SK-N-DZ (cell line): Measurements from ENCODE around the gene AUTS2.

Experiments
- DNase-seq: peaks from one replicate; pipeline ENCODE4 v3.0.0-alpha.2; 2015; ENCODE audit warnings: low spot score

AUTS2 gene

DNA sequence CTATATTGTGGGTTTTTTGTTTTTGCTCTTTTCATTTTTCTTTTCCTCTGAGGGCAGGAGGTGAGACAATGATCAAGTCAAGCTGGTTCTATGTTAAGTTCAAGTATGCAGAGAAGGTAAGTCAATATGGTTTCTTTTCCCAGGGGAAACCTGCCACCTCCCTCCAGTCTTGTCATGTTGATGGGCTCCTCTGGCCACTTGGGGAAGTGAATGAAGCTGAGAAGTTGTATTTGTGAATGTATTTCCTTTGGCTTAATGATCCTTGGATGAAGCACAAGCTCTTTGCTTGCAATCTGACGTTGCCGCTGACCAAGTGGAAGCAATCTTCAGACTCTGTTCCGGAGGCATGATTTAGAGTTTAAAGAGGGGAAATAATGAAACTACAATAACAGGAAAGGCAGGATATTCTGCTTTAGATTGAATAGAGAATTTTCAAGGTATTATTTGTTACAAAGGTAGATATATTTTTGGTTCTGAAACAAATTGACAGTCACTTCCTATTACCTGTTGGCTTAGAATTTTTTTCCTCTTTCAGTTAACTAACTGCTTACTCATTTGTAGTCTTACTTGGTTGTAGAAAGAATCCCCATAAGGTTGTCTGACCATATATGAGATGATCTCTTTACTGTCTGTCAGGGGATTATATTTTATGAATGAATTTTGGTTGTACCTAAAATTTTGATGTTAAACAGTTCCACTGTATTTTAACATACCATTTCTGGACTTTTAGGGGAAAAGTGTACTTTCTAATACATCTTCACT is 369.6 kb downstream of the AUTS2 start:
- no peak for DNase-seq

DNA sequence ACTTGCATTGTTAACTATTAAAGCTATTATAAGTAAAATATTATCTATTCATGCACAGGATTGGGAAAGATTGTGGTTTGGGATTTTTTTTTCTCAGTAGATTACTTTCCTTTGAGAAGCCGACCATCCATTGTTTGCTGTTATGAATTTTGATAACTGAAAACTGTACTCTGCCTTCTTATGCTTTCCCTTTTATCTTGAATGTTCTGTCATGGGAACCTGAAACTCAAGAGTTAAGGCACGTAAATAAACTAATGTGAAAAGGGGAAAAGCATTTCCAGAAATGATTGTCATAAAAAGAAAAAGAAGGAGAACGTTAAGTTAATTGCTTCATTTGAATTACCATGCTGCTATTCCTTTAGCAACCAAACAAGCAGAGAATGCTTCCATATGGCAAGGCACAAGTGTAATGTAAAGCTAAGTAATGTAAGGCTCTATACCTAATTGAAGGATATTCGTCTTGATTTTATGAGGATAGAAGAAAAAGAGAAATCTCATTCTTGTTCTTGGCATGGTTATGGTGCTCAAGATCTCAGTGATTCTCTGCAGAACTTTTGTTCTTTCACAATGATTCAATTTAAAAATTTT is 370.8 kb downstream of the AUTS2 start:
- no peak for DNase-seq

DNA sequence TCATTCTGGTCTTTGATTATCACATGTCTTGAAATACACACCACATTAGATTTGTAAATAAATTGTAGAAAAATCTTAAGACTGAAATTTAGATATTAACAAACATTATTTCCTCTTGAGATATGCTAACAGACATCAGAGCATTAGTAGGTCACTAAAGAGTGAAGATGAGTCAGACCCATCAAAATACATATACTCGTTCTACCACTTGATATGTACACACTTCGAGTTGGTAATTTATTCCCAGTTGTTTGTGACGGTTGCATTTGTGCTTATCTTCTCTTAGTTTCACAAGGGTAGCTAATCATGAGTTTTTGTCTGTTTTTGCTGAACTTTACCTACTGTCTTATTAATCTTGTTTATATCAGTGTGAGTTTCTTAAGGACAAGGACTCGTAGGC is 383.4 kb downstream of the AUTS2 start:
- no peak for DNase-seq

DNA sequence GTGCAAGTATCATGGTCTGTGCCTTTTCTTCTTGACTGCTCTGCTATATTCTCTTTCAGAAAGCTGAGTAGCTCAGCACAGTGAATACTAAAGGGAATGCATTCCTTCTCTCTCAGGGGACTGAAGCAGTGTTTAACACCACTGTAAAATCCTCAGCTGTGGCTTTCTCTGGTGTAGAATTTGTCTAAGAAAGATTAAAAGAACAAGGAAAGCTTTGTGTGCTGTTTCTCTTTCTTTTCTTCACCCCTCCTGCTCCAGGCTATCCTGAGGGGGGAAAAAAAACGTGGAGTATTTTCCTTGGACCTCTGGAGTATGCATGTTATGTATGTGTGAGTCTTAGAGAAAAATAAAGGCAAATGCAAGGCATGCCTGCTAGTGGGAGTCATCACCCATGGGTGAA is 383.9 kb downstream of the AUTS2 start:
- DNase-seq, result no peak

DNA sequence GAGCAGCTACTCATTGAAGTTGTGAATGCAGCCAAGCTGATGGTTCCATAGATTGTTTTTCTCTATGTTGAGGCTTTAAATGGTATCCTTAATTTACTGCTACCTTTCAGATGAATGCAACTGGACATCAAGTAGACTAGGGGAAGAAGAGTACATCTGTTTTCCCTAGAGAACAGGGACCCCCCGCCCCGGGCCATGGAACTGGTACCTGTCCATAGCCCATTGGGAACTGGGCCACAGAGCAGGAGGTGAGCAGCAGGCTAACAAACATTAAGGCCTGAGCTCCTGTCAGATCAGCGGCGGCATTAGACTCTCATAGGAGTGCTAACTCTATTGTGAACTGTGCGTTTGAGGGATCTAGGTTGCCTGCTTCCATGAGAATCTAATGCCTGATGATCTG is 391.3 kb downstream of the AUTS2 start:
- no peak for DNase-seq

DNA sequence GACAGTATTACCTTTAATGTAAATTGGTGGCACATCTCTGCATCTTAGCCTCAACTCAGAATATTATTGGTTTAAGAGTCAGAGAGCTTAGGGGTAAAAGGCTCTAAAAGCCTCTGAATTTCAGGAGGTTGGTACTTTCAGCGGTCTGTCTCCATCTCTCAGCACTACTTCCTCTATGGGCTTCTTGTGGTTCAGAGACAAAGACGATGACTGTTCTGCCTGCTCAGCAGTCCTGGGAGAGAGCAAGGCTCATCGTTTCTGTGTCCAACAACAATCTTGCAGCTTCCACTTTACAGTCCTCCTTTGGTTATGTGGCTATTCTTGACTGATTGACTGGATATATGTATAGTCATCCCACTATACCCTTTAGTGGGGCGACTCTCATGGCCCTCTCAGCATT is 394.7 kb downstream of the AUTS2 start:
- DNase-seq, result no peak

DNA sequence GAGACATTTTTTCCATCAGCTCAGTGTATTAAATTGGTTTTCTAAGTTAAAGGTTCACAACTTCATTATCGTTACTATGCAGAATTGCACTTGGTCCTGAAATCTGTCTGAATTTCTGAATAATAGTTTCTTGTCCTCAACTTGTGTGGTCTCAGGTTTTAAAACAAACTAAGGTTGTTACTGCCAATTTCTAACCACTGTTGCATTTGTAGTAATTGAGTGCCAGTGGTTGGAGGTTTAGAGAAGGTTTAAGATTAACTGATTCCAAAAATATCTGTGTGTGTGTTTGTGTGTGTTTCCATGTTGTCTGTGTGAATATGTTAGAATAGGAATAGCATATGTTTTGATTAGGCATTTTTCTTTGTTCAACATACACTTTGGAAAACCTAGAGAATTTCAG is 395.9 kb downstream of the AUTS2 start:
- no peak for DNase-seq

DNA sequence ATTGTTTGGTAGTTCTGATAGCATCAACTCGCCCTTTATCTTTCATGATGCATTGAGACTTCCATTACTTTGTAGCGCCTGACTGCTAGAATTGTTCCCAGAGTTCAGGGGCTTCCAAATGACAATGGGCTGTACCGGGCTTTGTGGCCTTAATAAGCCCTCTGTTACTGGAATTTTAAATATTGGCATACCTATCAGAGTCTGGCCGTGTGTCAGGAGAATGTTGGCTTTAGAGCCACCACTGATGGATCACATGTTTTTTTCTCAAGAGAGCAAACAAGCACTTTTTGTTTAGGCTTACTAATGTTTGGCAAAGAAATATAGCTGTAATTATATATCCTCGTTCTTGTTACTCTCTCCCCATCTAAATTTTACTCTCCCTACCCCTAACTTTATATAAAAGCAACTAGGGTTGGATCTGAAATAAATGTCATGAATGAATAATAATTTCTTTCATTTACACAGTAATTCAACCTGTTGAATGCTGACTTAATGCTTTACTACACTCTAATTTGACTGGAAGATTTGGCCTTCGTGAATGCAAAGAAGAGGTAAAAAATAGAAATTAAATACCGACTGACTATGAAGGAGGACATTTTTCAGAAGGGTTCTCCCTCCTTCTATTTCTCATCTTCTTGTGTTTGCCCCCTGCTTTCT is 396.7 kb downstream of the AUTS2 start:
- DNase-seq, result no peak

DNA sequence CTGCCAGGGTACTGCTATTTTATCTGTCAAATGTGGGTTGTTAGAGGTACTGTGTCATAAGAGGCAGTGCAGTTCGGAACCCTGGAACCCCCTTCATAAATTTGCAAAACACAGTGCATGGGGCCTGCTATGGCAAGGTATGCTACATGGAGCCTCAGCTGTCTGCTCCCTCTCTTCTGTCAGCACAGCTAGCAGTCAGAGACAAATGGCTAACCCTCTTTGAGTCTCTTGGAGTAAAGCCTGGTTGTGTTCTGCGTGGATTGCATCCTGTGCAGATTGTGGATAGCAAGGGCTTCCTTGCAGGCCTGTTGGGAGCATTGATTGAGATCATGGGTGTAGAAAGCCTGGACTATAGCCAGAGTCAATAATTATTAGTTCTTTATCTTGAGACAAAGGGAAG is 397.8 kb downstream of the AUTS2 start:
- DNase-seq, result no peak

DNA sequence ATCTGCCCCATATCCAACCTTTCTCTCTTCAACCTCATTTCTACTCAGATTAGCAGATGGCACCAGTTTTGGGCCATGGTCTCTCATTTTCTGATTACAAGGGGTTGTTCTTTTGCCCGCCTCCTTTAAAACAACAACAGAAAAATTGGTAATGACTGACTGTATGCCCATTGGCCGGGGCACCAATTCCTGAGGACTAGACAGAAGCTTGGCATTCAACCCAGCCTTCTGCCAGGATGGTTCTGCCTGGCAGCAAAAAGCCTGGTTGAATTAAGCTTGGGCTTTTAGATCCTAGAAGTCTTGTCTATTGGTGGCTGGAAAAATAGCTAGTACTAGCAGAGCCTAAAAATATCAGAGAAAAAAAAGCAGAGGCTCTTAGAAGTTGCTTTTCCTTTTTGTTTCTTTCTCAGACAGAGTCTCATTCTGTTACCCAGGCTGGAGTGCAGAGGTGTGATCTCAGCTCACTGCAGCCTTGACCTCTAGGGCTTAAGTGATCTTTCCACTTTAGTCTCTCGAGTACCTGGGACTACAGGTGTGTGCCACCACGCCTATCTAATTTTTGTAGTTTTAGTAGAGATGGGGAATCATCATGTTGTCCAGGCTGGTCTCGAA is 402.6 kb downstream of the AUTS2 start:
- DNase-seq, result no peak

DNA sequence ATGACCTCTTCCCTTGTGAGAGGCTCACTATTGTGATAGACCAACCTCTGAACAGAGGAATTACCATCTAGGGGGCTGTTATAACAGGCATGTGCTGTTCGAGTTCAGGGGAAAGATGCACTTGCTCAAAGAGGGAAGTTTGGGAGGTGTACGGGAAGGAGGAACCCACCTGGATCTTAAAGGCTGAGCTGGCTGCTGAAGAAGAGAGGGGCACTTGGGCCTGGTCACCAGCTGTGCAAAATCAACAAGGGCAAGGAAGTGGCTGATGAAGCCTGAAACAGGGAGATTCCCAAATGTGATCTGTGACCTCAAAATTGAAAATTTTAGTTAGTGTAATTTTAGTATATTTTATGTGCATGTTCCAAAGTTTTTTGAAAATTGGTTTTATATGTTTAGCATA is 407.2 kb downstream of the AUTS2 start:
- DNase-seq, result no peak

DNA sequence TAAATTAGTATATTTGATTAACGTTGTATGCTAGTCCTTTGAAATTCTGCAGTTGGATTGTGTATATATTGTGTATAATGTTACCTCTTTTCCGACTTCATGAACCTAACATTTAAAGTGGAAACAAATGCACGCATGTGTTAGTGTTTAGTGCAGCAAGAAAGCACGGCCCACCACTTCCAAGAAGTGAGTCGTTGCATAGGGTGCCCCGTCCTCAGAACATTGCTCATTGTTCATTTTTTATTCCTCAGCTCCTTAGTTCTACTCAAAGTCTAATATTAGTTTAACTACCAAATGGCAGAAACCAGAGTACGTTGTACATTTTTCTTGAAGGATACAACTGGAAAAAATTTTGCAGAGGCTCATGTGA is 407.6 kb downstream of the AUTS2 start:
- DNase-seq, result no peak

DNA sequence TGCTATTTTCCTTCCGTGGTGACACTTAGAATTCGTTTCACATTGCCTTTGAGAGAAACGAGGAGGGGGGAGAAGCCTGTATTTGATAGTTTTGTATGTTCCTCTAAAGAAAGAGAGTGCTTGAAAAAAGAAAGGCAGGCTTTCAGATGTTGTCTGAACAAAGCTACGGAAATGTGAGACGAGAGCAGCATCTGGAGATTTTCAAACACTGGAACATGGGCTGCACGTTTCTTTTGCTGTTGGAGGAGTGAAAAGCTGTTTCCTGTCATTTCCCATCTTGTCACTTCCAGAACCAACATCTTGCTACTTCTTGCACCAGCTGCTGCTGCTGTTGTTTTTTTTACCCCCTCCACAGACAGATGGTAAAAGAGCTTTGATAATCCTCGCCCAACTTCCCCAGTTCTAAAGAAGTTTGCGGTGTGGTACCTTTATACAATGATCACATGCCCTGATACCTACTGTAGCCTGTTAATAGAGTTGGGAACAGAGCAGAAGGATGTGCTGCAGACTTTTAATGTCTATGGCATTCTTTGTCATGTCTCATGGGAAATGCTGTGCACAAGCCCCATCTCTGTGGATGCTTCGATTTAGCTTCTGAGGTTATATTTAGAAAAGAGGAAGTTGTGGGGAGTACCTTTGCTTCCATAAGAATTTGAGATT is 408.1 kb downstream of the AUTS2 start:
- peak; percentile 79 for DNase-seq

DNA sequence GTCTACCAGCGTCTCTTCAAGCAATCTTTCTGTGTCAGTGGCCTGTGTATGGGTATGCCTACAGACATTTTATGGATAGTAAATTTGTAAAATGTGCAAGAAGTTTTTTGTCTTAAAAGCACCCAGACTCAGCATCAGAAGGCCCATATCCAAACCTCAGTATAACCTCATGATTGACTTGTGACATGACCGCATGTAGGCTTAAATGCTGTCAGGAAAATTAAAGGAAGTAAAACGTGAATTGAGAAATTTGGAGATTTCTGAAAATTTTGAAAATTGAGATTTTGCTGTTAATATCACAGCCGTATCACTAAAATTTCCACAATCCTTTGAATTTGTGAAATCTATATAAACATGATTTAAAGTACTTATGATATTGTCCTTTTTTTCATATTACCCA is 410.2 kb downstream of the AUTS2 start:
- DNase-seq, result no peak

DNA sequence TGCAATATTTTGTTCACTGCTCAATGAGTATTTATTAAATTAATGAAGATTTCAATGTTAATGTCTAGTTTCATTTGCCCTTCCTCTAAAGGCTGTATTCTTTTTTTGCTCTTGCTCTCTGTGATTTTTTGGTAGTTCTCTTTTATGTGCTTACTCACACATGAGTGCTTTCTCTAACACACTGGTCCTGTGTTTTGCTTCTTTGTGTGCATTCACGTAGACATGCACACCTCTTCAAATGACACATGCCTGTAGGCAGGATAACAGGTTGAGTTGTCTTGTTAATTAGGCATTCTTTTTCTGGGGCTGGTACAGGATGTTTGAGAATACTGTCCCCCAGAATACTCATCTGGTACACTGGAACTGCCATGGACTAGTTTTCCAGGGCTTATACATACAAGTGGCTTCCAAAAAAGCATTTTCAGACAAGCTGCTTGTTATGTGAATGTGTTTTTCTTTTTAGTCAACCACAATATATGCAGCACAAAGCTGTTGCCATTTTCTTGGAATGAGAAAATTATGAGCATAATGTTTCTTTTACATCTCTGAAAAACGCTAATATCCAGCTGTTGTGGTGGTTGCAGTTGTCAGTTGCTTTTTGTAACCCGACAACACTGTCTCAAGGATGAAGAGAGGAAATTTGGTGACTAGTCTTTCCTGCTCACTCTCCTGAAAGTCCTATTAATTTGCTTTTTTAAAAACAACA is 416.4 kb downstream of the AUTS2 start:
- no peak for DNase-seq

DNA sequence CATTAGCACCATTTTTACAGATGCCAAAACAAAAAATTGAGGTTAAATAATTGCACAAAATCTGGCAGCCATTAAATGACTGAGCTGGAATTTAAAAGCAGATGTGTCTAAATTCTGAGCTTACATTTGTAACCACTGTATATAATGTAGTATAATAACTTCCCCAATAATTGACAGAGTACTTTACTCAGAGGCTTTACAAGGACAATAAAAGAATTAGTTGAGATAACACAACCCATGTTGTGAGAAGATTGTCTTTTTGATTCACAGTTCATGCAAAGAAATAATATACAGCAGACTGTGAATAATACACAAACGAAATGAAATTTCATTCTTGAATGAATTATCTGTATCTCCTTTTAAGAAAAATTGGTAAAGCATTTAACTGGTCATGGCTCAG is 417.1 kb downstream of the AUTS2 start:
- no peak for DNase-seq

DNA sequence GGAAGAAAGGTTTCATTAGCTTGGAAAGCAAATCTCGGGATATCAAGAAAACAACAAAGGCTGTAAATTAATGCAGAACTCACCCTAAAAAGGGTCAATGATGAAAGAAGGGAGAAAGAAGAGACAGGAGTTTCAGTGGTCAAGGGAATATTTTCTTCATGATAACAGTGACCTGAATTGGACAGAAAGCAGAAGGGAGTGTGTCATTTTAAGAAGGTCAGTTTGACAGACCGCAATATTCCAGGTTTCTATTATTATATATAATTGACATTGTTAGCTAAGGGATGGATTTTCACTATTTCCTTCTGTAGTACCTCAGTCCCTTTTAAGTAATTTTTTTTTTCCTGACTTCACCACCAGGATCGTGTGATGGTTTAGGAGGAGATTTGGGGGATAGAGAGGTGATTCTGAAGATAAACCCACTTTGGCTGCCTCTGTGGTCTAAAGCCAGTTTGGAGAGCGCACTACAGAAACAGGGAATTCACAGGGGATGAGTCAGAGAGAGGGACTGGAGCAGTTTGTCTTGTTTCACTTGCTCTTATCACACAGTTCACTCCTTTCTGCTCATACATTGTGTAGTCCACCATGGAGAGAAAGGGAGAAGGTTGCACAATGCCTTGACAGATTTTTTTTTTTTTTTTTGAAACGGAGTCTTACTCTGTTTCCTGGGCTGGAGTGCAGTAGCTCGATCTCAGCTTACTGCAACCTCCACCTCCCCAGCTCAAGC is 417.9 kb downstream of the AUTS2 start:
- DNase-seq, result no peak

DNA sequence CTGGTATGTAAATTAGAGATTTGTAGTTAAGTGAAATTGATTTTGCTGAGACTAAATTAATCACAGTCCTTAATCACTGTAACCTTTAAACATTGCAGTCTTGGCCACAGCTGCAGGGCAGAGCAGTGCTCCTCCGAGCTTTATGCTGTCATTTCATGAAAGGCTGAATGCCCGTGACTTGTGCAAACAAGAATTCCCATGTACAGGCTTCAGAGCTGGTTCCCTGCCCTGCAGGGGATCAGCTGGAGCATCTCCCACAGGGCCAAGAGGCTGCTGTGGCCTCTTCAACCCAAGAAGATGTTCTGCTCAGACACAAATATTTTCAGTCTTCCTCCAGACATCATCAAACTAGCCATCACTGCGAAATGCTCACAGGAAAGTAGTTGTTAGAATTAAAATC is 419.1 kb downstream of the AUTS2 start:
- no peak for DNase-seq

DNA sequence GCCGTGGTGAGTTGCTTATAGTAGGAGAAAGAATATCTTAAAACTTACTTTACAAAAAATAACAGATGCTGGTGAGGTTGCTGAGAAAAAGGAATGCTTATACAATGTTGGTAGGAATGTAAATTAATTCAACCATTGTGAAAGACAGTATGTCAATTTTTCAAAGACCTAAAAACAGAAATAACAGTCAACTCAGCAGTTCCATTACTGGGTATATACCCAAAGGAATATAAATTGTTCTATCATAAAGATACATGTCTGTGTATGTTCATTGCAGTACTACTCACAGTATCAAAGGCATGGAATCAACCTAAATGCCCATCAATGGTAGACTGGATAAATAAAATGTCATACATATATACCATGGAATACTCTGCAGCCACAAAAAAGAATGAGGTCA is 420.4 kb downstream of the AUTS2 start:
- no peak for DNase-seq

DNA sequence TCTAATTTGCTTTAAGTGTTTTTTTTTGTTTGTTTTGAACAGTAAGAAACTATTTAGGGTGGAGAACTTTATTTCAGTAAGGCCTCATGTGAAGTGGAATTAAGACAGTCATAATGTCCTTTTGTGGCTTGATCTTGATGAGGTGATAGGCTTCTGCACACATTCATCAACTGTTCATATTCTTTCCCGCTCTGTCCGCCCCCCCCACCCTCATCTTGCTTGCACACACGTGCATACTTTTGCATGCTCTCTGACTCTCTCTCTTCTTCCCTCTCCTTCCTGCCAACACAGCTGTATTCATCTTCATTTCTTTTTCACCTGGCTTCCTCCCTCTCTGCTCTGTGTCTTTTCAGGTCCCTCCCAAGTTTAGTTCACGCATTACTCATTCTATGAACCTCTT is 429.6 kb downstream of the AUTS2 start:
- DNase-seq, result no peak

DNA sequence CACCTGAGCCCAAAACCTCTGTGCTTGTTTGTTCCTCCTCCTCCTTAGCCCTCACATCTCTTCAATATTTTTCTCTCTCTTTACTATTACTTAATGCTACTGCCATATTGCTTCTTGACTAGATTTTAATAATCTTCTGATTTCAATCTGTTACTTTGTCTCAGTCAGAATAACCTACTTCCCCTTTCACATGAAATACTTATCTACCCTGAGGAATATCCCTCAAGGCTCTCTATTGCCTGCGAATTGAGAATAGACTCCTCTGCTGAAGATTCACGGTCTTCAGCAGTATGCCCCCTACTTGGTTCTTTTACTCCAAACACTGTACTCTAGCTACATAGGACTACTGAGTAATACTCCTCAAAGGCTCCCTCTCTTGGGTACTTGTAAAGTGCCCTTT is 430.3 kb downstream of the AUTS2 start:
- DNase-seq, result no peak
